Iris pigment epithelial cell (primary cell): Measurements from ENCODE around the gene PDE6G.
A peak's percentile ranks its signal among the peaks of the same experiment; 100 is the strongest.

Experiments used
- DNase-seq: peaks from one replicate; pipeline ENCODE4 v3.0.0-alpha.2; 2011; ENCODE audit warnings: low read depth

PDE6G gene

DNA sequence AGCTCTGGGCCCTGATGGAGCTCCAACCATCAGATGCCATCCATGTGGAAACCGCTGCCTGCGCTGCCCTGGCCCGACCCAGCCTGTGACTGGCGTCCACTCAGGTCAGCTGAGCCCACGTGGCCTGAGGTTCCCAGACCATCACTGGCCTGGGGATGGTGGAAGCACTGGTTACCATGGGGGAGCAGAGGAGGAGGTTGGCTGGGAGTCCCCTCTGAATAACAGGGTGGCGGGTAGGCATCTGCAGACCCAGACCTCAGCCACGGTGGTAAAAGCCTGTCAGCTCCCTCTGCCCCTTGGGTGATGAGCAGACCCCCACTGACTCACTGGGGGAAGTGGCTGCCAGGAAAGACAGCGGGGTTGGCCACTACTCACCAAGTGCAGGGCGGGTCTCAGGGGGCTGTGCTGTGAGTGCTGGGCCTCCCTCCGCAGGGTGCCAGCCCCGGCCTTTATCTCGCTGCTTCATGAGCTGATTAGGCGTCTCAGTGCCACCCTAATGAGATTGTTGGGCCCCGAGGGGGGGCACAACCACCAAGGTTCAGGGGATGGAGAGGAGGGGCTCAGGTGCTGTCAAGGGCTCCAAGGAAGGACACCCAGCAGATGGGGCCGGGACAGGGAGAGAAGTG lies at the start of gene PDE6G:
Gene PDE6G (minus strand): TSS at position 425 of the 626 bp plus-strand sequence. CDS start 3,237 bp downstream, outside the sequence.
- DNase-seq = no peak

DNA sequence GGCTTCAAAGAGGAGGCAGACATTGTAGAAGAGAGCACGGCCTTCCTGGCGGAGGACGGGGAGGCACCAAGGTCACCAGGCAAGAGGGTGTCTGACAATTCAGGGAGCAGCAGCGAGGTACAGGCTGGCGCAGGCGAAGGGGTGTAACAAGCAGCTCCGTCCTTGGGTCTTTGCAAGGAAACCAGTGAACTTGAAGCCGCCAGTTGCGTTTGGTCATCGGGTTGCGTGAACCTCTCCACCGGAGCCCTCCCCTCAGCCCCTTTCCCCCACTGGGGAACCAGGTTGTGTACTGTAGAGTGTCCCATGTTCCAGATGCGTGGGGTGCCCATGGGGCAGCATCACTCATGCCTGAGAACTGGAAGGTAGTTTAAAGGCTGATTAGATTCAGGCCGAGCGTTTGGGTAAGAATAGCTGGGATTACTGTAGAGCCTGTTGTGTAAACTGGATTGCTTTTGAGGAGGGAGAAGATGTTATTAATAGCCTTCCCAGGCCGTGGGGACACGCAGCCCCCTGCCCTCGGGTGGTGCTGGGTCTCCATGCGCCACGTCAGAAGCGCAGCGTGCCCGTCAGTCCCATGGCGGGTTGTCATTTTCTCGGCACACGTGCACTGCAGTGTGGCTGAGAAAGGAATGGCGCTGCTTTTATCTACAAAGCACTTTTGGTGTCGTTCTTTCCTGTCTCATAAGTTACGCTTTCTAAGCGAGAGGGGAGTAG lies 49.3 kb upstream of the PDE6G start:
- DNase-seq = no peak

DNA sequence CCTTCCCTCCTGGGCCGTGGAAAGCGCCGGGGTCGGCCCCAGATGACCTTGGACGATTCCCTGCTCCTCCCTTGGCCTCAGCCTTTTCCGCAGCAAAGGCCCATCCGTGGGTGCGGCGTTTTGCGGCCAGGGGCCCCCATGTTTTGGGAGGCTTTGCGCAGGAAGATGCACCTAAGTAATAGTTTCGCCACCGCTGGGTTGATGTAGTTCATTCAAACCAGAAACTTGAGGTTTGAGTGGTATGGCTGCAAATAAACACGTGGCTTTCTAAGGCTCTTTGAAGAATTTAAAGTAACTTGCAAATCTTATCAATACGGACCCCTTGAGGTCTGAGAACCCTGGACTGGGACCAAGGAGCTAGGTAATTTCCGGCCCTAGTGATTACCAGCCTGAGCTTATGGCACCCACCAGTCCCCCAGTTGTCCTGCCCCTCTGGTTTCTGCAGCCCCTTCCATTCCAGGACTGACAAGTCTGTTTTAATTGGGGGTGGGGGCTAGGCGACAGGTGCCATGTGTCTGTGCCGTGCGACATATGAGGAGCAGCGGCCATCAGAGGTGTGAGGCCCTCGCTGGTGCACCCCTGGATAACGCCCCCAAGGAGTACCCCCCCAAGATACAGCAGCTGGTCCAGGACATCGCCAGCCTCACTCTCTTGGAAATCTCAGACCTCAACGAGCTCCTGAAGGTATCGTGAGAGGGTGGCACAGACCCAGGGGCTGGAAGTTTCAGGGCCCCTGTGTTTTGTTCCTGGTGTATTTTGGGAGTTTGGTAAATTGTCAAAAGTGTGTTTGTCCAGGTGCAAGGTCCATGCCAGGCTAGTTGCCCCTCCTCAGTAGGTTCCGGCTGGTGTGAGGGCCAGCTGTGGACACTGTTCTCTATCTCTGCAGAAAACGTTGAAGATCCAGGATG lies 47.7 kb upstream of the PDE6G start:
- DNase-seq = peak; percentile 26

DNA sequence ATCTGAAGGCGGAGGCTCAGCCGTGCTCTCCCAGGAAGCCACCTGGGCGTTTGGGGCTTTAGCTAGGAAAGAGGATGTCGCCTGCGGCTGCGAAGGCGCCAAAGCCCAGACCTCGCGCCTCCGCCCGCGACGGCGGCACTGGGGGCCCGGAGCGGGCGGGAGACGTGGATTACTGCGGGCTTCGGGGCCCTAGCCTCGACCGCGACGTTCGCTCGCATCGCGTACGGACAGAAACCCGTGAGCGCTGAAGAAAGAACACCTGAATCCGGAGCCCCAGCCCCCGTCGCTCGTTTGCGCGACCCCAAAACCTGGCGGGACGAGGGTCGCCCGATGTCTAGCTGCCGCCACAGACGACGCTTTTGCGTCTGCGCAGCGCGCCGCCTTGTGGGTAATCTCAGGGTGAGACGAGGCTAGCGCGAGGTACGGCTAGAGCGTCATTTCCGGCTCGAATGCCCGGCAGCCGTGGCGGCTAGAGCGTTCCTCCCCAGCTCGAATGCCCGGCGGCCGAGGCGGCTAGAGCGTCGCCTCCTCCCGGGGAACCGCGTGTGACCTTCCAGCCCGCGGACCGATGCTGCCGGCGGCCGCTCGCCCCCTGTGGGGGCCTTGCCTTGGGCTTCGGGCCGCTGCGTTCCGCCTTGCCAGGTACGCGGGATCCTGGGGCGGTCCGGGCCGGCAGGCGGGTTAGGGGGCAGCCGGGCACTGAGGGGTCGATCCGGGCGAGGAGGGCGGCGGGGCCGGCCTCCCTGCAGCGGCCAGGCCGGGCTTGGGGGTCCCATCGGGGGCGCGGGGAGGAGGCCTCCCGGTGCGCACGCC lies 46.8 kb upstream of the PDE6G start, which contains the start of gene MRPL12:
Gene MRPL12 (plus strand): TSS at position 434 of the 813 bp plus-strand sequence. CDS start 135 bp downstream, at position 569.
- peak; percentile 92 for DNase-seq

DNA sequence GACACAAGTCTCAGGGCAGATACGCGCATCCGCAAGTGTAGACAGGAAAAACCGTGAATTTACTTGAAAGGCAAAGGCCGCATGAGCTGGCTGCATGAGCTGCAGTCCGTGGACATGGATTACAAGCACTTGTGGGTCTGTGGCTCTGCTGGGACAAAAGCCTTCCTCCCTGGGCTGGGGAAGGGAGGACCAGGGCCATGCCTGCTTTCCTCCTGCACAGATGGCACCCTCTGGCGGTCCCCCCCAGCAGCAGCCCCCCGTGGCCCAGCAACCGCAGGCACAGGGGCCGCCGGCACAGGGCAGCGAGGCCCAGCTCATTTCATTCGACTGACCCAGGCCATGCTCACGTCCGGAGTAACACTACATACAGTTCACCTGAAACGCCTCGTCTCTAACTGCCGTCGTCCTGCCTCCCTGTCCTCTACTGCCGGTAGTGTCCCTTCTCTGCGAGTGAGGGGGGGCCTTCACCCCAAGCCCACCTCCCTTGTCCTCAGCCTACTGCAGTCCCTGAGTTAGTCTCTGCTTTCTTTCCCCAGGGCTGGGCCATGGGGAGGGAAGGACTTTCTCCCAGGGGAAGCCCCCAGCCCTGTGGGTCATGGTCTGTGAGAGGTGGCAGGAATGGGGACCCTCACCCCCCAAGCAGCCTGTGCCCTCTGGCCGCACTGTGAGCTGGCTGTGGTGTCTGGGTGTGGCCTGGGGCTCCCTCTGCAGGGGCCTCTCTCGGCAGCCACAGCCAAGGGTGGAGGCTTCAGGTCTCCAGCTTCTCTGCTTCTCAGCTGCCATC lies 45.1 kb upstream of the PDE6G start:
- no peak for DNase-seq

DNA sequence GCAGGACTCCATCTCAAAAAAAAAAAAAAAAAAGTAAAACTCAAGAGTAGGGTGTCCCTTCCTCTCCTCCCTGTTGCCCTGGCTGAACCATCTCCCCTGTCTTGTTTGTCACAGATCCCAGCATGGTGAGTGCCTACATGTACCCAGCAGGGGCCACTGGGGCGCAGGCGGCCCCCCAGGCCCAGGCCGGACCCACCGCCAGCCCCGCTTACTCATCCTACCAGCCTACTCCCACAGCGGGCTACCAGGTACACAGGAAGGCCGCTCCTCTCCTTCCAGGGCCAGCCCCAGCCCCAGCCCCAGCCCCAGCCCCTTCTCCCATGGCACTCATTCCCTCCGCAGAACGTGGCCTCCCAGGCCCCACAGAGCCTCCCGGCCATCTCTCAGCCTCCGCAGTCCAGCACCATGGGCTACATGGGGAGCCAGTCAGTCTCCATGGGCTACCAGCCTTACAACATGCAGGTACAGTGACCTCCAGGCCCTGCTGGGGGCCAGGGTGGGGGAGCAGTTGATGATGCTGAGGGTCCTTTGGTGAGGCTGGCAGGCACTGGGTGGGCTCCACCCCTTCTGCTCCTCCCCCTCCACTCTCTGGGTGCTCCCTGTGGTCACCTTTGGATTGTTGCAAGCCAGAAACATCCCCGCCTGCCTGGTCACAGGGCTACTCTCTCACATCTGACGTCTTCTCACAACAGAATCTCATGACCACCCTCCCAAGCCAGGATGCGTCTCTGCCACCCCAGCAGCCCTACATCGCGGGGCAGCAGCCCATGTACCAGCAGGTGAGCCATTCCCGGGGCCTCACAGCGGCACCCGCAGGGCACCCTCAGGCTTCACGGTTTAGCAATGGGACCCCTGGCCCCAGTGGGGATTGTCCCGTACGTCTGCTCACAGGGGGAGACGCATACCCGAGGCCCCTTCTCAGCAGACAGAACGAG lies 44.3 kb upstream of the PDE6G start:
- DNase-seq = no peak

DNA sequence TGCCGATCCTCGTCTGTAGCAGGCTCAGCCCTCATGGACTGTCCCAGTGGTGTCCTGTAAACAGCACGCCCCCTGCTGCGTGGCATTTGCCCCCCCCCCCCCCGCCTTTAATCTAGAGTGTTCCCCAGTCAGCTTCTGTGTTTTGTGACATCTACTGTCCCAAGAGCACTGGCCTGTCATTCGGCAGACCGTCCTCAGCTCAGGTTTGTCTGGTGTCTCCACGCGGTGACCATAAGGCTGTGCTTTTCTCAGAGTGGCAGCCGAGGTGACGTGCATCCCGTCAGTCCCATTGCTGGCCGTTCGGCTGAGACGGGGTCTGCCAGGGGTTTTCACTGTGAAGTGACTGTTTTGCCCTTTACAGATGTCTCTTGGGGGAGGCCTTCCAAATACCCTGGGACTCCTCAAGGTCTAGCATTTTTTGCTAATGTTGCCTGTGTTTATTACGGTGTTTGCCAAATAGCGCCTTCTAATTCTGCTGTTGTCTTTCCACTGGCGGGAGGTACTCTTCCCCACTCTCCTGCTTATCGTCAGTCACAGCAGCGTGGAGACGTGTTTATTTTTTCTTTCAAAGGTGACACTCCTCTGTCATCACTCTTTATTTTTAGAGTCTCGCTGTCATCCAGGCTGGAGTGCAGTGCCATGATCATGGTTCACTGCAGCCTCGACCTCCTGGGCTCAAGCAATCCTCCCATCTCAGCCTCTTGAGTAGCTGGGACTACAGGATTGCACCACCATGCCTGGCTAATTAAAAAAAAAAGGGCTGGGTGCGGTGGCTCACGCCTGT lies 41.1 kb upstream of the PDE6G start:
- DNase-seq = no peak

DNA sequence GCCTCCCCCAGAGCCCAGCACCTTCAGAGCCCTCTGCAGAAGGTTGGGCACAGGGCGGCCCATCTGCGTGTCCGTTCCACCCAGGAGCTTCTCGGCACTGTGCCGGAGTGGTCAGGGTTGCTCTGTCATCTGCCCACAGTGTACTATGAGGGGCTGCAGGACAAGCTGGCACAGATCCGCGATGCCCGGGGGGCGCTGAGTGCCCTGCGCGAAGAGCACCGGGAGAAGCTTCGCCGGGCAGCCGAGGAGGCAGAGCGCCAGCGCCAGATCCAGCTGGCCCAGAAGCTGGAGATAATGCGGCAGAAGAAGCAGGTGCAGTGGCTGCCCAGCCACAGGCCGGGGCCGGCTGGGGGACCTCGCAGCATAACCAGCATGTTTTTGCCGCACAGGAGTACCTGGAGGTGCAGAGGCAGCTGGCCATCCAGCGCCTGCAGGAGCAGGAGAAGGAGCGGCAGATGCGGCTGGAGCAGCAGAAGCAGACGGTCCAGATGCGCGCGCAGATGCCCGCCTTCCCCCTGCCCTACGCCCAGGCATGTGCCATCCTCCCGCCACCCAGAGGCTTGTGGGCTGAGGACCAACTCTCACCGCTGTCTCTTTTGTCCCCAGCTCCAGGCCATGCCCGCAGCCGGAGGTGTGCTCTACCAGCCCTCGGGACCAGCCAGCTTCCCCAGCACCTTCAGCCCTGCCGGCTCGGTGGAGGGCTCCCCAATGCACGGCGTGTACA lies 40.0 kb upstream of the PDE6G start:
- DNase-seq = no peak

DNA sequence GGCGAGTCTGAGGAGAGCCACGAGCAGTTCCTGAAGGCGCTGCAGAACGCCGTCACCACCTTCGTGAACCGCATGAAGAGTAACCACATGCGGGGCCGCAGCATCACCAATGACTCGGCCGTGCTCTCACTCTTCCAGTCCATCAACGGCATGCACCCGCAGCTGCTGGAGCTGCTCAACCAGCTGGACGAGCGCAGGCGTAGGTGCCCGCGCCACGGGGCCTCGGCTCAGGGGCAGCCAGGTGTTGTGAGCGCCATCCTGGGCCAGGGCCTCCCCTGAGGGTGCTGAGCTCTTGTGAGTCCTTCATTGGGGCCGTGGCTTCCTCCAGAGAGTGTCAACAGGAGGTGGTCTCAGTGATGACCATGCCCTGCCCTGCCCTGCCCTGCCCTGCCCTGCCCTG lies 39.5 kb upstream of the PDE6G start:
- DNase-seq = no peak

DNA sequence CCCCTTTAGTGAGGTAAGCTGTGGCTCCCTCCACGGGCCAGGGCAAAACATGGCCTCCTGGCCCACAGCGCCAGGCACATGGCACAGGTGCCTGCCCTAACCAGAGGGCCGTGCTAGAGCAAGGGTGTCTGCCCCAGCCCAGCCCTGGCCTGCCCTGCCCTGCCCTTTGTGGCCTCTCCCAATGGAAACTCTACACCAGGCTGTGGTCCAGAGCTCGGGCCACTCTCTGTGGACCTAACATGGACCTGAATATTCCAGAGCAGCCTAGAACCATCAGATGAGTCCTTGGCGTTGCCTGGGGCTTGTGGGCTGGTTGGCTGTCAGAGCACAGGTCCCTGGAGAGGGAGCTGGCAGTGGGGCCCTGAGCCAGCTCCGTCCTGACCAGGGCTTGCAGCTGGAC lies 38.9 kb upstream of the PDE6G start:
- DNase-seq = no peak

DNA sequence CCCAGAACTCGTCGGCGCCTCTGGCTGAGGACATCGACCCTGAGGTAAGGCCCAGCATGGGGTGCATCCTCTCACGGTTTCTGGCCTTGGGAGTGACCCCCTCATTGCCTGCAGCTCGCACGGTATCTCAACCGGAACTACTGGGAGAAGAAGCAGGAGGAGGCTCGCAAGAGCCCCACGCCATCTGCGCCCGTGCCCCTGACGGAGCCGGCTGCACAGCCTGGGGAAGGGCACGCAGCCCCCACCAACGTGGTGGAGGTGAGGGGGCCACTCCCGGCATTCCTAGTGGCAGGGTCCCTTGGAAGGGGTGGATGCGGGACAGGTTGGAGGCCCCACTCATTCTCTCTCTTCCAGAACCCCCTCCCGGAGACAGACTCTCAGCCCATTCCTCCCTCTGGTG lies 38.5 kb upstream of the PDE6G start:
- no peak for DNase-seq

DNA sequence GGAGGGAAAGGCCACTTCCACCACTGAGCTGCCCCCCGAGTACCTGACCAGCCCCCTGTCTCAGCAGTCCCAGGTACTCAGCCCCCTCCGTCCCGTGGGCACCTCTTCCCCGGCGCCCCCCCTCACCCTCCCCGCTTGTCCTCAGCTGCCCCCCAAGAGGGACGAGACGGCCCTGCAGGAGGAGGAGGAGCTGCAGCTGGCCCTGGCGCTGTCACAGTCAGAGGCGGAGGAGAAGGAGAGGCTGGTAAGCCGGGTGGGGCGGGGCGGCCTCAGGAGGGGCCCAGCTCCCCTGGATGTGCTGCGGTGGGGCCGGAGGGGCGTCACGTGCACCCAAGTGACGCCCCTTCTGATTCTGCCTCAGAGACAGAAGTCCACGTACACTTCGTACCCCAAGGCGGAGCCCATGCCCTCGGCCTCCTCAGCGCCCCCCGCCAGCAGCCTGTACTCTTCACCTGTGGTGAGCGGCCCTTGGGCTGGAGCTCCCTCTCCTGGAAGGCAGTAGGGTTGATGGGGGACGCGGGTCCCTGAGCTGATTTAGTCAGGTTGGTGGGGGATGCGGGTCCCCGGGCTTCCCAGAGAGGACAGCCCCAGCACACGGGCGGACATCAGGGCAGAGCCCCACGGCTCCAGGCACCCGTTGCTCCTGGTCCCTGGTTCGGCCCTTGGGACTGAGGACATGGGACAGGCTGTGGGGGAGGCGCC lies 37.3 kb upstream of the PDE6G start:
- DNase-seq = no peak

DNA sequence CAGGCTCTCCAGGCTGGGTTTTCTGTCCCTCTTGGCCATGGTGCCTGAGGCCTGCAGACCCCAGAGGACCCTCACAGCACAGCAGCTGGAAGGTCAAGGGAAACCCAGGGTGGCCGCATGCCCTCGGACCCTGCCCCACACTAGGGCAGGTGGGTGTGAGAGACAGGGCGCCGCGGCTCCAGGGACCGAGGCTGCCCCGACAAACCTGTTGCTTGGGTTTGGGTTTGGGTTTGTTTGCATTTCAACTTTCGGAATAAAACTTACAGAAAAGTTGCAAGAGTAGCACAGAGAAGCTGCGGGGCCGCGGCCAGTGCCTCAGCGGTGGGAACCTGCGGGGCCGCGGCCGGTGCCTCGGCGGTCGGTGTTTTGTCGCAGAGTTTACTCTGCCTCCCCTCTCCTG lies 35.3 kb upstream of the PDE6G start:
- no peak for DNase-seq

DNA sequence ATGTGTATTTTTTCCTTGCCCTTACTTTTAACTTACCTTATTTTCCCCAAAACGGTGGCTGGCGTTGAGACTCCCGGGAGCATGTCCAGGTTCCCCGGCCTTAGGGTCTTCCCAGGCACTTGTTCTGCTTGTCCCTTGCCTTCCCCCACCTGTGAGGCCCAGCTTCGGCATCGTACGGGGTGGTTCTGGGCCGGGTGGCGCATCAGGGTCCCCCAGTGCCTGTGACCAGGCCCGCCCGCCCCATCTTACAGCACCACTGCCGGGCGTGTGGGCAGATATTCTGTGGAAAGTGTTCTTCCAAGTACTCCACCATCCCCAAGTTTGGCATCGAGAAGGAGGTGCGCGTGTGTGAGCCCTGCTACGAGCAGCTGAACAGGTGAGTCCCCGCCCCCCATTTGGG lies 34.9 kb upstream of the PDE6G start:
- no peak for DNase-seq

DNA sequence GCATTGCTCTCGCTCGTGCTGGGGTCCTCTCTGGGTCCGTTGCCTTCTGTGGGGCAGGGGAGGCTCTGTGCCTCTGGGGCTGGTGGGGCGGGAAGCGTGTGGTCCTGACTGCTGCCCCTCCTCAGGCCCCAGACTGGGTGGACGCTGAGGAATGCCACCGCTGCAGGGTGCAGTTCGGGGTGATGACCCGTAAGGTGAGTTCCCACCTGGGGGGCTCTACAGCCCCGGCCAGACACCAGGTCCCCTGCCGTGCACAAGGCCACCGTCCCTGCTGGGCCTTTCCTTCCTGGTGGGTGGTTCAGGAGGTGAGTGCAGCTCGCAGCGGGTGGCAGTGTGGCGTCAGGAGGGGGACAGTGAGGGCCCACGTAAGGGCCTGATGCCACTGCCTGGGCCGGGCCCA lies 34.2 kb upstream of the PDE6G start:
- no peak for DNase-seq

DNA sequence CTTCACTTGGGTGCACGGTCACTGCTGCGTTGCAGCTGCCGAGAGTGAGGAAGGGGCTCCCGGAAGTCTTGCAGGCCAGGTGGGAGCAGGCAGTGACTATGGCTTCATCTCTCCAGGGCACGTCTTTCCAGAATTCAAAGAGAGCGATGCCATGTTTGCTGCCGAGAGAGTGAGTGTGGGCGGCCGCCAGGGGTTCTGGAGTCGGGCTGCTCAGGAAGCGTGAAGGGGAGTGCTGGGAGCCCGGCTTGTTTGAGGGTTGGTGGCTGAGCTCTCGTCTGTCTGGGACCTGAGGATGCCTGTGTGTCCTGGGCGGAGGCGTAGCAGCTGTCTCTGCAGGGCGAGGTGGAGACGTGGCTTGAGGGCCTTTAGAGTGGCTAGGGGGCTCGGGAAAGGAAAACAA lies 33.7 kb upstream of the PDE6G start:
- DNase-seq = no peak

DNA sequence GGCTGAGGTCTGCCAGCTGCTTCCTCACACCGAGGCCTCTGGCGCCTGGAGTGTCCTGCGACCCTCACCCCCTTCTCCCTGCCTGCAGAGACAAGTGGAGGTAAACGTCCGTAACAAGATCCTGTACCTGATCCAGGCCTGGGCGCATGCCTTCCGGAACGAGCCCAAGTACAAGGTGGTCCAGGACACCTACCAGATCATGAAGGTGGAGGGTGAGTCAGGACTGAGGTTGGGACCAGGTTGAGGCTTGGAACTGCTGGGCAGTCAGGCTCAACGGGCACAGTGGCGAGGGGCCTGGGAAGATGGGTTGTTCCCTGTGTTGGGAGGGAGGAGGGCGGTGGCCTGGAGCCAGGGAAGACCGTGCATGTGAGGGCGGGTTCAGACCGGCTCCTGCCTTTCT lies 32.3 kb upstream of the PDE6G start:
- DNase-seq = no peak
